NCI-H524 (cell line): ENCODE data around the gene MBLAC2.

ENCODE experiments used
- DNase-seq, 2 experiments: peaks; one replicate each; lab custom pipeline; 2025; lab: John Stamatoyannopoulos, UW

Gene MBLAC2

DNA sequence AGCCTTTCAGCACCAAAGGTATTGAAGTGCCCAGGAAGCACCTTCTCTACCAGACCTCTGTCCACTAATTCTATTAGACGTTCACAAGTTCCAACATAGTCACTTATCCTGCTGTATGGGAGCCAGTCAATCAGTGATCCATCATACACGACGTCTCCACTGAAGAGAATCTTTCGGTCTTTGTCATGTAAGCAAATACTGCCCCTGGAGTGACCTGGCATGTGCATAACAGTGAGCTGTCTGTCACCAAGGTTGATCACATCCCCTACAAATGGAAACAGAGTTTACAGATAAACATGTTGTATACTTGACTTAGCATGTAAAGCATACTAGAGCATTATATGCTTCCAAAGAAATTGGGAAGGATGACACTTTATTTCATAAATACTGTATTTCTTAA, 13.3 kb downstream of the MBLAC2 start:
- no peak for DNase-seq

DNA sequence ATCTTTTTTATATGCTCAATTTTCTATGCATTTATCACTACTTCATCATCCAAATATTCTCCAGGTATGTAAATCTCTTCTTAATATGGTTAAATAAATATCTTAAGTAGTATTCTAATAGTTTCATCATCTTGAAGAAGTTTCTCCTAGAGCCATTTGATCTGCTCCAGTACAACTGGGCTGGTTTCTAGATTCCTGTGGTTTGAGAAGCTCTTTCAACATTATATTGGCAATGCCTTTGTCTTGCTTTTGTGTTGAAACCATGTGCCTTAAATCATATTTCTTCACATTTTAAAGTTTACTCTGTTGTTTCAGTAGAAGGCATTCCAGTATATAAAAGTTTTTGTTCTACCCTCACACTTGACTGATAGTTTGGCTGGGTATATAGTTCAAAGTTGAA, 27.6 kb downstream of the MBLAC2 start:
- DNase-seq, result no peak

DNA sequence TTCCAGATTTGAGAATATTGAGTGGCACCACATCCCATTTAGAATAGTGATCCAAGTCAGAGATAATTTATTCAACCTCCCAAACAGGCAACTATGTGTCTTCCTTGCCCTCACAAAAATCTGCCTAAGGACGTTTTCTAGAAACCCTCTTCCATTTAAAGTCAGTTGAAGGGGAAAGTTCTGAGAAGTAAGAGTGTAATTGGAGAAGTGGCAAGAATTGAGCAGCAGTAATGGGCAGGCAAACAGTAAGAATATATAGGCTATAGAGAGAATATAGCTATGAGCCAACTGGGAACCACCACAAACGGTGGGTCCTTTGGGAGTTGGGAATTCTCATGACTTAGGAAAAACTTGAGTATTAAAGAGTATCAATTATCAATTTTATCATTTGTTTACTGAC, 33.9 kb downstream of the MBLAC2 start:
- no peak for DNase-seq

DNA sequence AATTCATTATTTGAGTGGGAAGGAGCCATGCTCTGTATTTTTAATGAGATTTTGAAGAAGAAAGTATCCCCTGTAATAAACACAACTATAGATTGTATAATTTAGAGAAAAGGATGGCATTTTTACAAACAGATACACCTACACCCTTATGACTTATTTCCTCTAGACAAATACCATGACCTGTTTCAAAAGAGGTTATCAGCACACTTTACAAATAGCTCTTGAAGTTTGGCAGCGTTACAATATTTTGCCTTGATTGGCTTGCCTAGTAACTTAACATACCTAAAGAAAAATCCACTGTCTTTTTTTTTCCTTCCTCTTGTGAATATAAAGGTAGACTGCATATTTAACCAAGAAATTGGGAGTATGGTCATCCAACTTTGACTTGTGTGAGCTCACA, 36.5 kb downstream of the MBLAC2 start:
- DNase-seq, result no peak

DNA sequence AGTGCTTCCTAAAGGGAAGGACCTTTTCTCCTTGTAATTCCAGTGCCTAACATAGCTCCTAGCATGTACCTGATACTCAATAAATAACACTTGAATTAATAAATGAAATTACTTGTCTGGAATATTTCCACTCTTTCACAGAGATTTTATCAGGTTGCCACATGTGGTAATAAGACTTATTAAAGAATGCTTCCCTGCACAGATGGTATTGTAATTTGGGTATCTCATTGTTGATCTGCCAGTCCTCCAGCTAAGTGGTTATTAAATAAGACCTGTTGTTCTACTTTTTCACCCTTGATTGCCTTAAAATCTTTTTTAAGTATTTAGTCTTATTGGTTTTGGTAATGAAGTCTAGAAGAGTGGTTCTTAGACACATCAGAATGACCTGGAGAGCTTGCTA, 36.9 kb downstream of the MBLAC2 start:
- peak; percentile 18 to 80 for DNase-seq

DNA sequence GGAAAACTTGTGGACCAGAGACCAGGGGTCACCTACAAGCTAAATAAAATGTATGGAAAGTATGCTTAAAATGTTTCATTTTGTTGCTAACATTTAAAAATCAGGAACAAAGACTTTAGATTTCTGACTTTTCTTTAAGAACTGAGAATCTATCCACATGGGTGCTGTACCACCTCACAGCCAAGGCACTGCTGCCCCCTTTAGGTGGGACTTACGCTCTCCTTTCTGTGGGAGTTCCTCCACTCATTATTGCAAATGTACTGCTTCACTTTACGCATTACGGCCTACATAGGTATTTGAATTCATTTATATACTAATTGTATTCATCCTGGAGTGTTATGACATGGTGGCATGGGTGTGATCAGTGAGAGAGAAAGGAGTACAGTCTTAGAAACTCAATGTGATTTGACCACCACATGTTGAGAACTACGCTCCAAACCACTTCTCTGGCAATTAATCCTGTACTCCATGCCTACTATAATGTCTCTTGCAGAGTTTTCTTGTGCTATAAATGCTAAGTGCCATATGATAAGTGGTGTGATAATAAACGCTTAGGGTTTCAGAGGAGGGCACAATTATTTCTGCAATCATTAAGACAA, 40.4 kb downstream of the MBLAC2 start:
- peak in 1 of 2 experiments; percentile 52 for DNase-seq

DNA sequence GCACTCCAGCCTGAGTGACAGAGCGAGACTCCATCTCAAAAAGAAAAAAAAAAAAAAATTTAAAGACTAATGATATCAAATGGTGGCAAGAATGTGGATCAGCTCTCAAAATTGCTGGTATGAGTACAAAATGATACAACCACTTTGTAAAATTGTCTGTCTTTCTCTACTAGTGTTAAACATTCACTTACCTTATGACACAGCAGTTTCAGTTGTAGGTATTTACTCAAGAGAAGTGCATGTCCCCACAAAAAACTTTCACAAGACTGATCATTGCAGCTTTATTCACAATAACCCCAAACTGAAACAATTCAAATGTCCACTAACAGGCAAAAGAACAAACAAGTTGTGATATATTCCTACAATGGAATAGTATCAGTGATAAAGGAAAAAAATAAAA, 50.3 kb downstream of the MBLAC2 start:
- DNase-seq, result no peak

DNA sequence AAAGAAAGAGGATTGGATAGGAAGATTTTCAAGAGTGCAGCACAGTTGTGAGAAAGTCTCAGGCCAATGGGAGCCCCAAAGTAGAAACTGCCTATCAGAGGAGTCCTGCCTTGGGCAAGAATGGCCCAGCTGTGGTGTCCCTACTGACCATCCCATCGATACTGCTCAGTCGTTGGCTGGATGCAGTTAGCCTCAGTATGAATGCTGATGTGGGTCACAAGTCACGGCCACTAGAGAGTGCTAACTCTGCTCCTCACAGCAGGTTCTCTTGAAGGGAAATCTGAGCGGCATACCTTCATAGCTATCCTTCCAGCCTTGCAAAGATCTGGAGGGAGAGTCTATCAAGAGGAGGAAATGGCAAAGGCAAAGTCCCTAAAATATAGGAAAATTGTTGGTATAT, 53.4 kb downstream of the MBLAC2 start:
- DNase-seq, result peak in 1 of 2 experiments; percentile 12

DNA sequence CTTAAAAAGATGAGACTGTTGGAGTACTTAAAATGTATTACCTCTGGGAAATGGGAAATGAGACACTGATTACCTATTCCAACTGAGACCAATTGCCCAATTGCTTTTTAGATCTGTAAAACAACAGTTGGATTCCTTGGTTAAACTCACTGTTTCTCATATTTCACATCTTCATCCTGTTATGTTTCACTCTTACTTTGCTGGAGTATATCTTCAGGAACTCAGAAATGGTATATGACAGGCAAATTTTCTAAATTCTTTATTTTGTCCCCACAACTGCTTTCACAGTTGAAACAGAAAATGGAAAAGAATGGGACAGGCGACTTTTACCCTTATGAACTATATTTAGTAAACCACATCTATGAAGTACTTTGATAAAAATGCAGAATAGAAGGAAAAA, 56.4 kb downstream of the MBLAC2 start:
- no peak for DNase-seq

DNA sequence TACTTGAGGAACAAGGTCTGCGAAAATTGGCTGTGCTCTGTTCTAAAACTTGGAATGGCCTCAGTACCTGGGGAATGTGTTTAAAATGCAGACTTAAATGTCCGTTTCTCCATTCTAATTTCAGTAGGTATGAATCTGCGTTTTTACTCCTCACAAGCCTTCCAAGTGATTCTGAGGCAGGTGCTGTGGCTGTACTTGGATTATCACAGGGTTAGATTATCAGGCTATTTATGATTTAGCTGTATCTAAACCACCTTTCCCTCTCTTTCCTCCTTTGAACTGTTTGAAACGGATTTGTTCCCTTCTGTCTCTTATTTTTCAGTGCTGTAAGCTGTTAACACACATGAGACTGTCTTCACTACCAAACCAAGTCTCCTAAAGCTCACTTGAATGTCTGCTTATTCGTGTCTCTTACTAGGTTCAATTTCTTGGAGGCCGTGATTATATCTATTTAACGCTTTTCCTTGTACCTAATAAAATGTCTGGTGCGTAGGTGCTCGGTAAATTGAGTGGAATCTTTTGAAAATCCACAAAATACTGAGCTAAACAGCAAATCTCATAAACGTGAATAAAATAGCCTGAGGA, 64.3 kb downstream of the MBLAC2 start:
- no peak for DNase-seq

DNA sequence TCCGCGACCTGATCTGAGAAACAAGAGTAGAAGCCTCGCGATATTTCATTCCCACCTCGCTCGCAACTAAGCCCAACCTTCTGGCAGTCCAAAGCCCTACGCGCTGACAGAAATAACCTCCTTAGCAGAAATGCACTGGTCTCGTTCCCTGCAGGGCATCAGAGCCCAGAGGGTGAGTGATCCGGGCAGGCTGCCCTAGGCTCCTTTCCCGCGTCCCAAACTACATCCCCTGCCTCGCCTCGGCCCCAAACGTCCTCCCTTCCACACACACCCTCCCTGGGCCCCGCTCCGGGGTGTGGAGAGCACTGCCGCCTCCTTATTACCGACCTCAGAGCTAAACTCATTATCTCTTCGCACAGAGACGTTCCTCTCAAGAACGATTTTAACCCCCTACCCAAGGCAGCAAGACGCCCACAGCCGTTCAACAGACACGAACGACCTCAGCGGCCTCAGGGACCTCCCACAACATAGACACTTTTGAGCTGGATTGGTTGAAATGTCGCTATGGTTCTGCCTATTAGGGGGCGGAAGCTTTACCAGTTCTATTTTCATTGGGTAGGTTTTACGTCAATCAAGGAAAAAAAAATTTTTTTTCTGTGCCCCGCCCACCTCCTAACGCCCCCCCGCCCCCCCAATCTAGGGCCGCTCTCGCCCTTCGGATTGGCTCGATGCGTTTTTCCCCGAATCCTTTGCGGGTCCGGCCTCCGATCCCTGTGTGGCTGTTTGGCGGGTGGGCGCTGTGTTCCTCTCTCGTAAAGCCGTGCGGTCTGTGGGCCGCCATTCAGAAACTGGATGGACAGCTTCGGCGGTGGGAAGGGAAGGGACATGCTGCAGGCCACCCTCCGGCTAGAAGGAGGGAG, 65.0 kb downstream of the MBLAC2 start, which contains the start of gene CETN3:
CETN3 (minus strand) TSS at position 439 of the 860 bp plus-strand sequence; CDS start at position 344, 95 bp downstream.
- peak; percentile 93 to 96 for DNase-seq

DNA sequence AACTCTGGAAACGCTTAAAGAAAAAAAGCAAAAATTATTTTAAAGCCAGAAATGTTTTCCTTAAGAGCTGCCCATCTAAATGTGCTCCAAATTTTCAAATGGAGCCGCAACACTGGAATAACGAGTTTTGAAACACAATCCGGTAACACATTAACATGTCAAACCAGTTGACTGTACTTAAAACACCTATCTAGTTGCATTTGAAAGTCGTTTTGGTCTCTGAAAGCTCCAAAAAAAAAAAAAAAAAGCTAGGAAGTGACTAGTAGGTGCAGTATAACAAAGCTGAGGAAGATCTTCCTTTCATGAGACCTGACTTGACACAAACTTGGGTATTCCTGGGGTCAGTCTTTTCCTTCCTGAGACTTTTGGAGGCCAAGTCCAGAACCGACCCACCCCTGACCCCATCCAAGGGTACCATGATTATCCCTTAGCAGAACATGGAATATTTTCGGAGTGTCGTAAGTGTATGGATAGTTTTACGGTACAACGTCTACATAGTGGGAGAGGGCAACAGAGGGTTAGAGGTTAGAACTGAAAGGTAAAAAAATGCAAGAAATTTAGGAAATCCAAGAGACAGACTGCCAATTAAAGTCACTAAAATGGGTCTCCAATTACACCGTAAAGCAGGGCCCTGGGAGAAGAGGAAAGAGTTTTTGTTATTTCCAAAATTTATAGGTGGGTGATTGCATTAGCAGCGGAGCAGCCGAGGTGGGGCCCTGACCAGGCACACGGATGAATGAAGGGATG, 65.8 kb downstream of the MBLAC2 start:
- DNase-seq, result peak in 1 of 2 experiments; percentile 45
